Hematopoietic multipotent progenitor cell treated with erythropoietin and hydrocortisone succinate and interleukin-3 and kit ligand, for 4 days (in vitro differentiated cells): Measurements from ENCODE around the gene UGT1A5.

Experiments
- DNase-seq: peaks from one replicate; pipeline ENCODE4 v3.0.0-alpha.2; 2015

Gene UGT1A5

GRCh38 chr2:233813236-233814055 is 100.7 kb downstream of the UGT1A5 start:
- no peak for DNase-seq

GRCh38 chr2:233814056-233814835 is 101.5 kb downstream of the UGT1A5 start:
- DNase-seq = no peak

- no peak for DNase-seq
Measured at GRCh38 chr2:233815861-233816260, 103.2 kb downstream of the UGT1A5 start.

GRCh38 chr2:233816334-233816733 is 103.6 kb downstream of the UGT1A5 start:
- no peak for DNase-seq

- no peak for DNase-seq
Measured at GRCh38 chr2:233816771-233817170, 104.1 kb downstream of the UGT1A5 start.

- no peak for DNase-seq
Measured at GRCh38 chr2:233817361-233817911, 104.7 kb downstream of the UGT1A5 start.

- DNase-seq = no peak
Measured at GRCh38 chr2:233817995-233818638, 105.4 kb downstream of the UGT1A5 start.

GRCh38 chr2:233818639-233819621 is 106.2 kb downstream of the UGT1A5 start:
- DNase-seq = no peak

GRCh38 chr2:233819884-233820773 is 107.4 kb downstream of the UGT1A5 start:
- DNase-seq = no peak

- DNase-seq = no peak
Measured at GRCh38 chr2:233820774-233821105, 108.0 kb downstream of the UGT1A5 start.

- no peak for DNase-seq
Measured at GRCh38 chr2:233821196-233821595, 108.5 kb downstream of the UGT1A5 start.

- no peak for DNase-seq
Measured at GRCh38 chr2:233821709-233822100, 109.0 kb downstream of the UGT1A5 start.

- DNase-seq = no peak
Measured at GRCh38 chr2:233822101-233822771, 109.5 kb downstream of the UGT1A5 start.
